Vagina (tissue), 2 donors: Measurements from ENCODE around the gene CCDC92B. TPM values are rescaled to one million over a fixed set of nuclear protein-coding genes. Genes with fewer than 3 reads are reported as not detected.
"Not testable (repeated sequence)": the region's sequence is repeated elsewhere in the genome, so short reads cannot be mapped to it uniquely, and the experiment has no call there.

Source experiments
- DNase-seq, 2 donors: peaks; one replicate each; pipeline ENCODE4 v3.0.0-alpha.2; 2017; ENCODE audit errors: extremely low spot score in 2 of 2
- H3K27ac ChIP-seq: fragments of 200-600 bp; sonication (generic); one replicate; pipeline ENCODE4 v1.5.1; 2019
- H3K27me3 ChIP-seq: fragments of 200-600 bp; sonication (generic); one replicate; pipeline ENCODE4 v1.5.1; 2019
- H3K36me3 ChIP-seq, 2 donors: fragments of 200-600 bp; sonication (generic); one replicate each; pipeline ENCODE4 v1.5.1; 2017 to 2019
- H3K4me1 ChIP-seq: fragments of 200-600 bp; sonication (generic); one replicate; pipeline ENCODE4 v1.5.1; 2019
- H3K4me3 ChIP-seq, 2 donors: fragments of 200-600 bp; sonication (generic); 1 replicate in 1 of 2; 2 replicates in 1 of 2; pipeline ENCODE4 v1.5.1; 2016 to 2019
- H3K9me3 ChIP-seq: fragments of 200-600 bp; sonication (generic); one replicate; pipeline ENCODE4 v1.5.1; 2019
- CTCF ChIP-seq, 3 experiments: fragments of 450-650 bp in 2 of 3; fragments of 200-600 bp in 1 of 3; sonication (generic) in 1 of 3; IDR thresholded peaks; one replicate each; pipeline ENCODE4 v1.5.1; 2017 to 2019; ENCODE audit warnings: antibody characterized with exemption in 3 of 3, mild to moderate bottlenecking in 2 of 3, moderate library complexity in 2 of 3
- POLR2A ChIP-seq, 2 donors: fragments of 450-650 bp; IDR thresholded peaks; one replicate each; pipeline ENCODE4 v1.6.1; 2017; ENCODE audit warnings: antibody characterized with exemption in 2 of 2, mild to moderate bottlenecking in 2 of 2, moderate library complexity in 2 of 2
- POLR2AphosphoS5 ChIP-seq, 2 donors: sonication (generic); formaldehyde crosslinking; IDR thresholded peaks; one replicate each; pipeline ENCODE4 v1.9.0; 2017; ENCODE audit warnings: antibody characterized with exemption in 2 of 2, mild to moderate bottlenecking in 2 of 2, low read depth in 1 of 2; ENCODE audit not compliant: insufficient read depth in 1 of 2
- intact Hi-C: fragments of 100-400 bp; cut with DNase I; formaldehyde crosslinking; loops from one replicate; pipeline ENCODE4 v1.15.1; 2023
- total RNA-seq: library from RNA; depleted of rRNA; stranded (reverse); fragments of >200 nt; gene quantifications from one replicate; pipeline ENCODE4 v1.2.3, GENCODE V29; 2016

CCDC92B gene
- total RNA-seq, 1 donor from 2014 or later, result 0.25 TPM

- H3K4me1 ChIP-seq, result peaks cover 10% of the 10 kb centered on the region
- DNase-seq, result no peak
- H3K36me3 ChIP-seq, result peaks cover 0 to 62% of the 10 kb centered on the region in 2 donors
- TF ChIP-seq POLR2A (IDR thresholded peaks at IDR 0.05) (no peak), POLR2AphosphoS5 (IDR thresholded peaks at IDR 0.05; ENCODE audit: insufficient read depth in 1 of 2, low read depth in 1 of 2) (no peak), CTCF (IDR thresholded peaks at IDR 0.05) (no peak)
- intact Hi-C loops, result no loop called here
- no peak overlapping the region for H3K27ac ChIP-seq
- H3K9me3 ChIP-seq, result no peaks in the 10 kb centered on the region
- H3K27me3 ChIP-seq, result no peaks in the 10 kb centered on the region
- no peak overlapping the region for H3K4me3 ChIP-seq
These were observed 47.3 kb downstream of the CCDC92B start for GRCh38 chr17:2701996-2702741.

- H3K4me1 ChIP-seq, result peaks cover 6% of the 10 kb centered on the region
- no peak overlapping the region for H3K4me3 ChIP-seq
- H3K36me3 ChIP-seq, result peaks cover 0 to 70% of the 10 kb centered on the region in 2 donors
- H3K9me3 ChIP-seq, result no peaks in the 10 kb centered on the region
- DNase-seq, result no peak
- intact Hi-C loops, result no loop called here
- H3K27ac ChIP-seq, result no peak overlapping the region
- no peaks in the 10 kb centered on the region for H3K27me3 ChIP-seq
- TF ChIP-seq POLR2AphosphoS5 (IDR thresholded peaks at IDR 0.05; ENCODE audit: insufficient read depth in 1 of 2, low read depth in 1 of 2) (no peak), POLR2A (IDR thresholded peaks at IDR 0.05) (no peak), CTCF (IDR thresholded peaks at IDR 0.05) (no peak)
These were observed 48.1 kb downstream of the CCDC92B start for GRCh38 chr17:2701161-2701995.

GRCh38 chr17:2700491-2701141 lies 48.8 kb downstream of the CCDC92B start:
- H3K27ac ChIP-seq, result no peak overlapping the region
- TF ChIP-seq POLR2AphosphoS5 (IDR thresholded peaks at IDR 0.05; ENCODE audit: insufficient read depth in 1 of 2, low read depth in 1 of 2) (no peak), CTCF (IDR thresholded peaks at IDR 0.05) (no peak), POLR2A (IDR thresholded peaks at IDR 0.05) (no peak)
- intact Hi-C loops, result no loop called here
- H3K9me3 ChIP-seq, result no peaks in the 10 kb centered on the region
- no peaks in the 10 kb centered on the region for H3K27me3 ChIP-seq
- H3K36me3 ChIP-seq, result peaks cover 0 to 78% of the 10 kb centered on the region in 2 donors
- H3K4me3 ChIP-seq, result no peak overlapping the region
- no peak for DNase-seq
- peaks cover under 1% of the 10 kb centered on the region for H3K4me1 ChIP-seq

GRCh38 chr17:2700030-2700490 lies 49.4 kb downstream of the CCDC92B start:
- Histone ChIP-seq H3K4me3 (no peak overlapping the region), H3K36me3 (peaks cover 0 to 83% of the 10 kb centered on the region in 2 donors), H3K27ac (no peak overlapping the region), H3K27me3 (no peaks in the 10 kb centered on the region), H3K4me1 (no peaks in the 10 kb centered on the region), H3K9me3 (no peaks in the 10 kb centered on the region)
- intact Hi-C loops, result no loop called here
- TF ChIP-seq POLR2A (IDR thresholded peaks at IDR 0.05), result no peak
- TF ChIP-seq POLR2AphosphoS5 (IDR thresholded peaks at IDR 0.05; ENCODE audit: insufficient read depth in 1 of 2, low read depth in 1 of 2), result no peak
- TF ChIP-seq CTCF (IDR thresholded peaks at IDR 0.05), result no peak
- no peak for DNase-seq

GRCh38 chr17:2699216-2699805 lies 50.1 kb downstream of the CCDC92B start:
- H3K36me3 ChIP-seq, result peaks cover 0 to 91% of the 10 kb centered on the region in 2 donors

More at GRCh38 chr17:2699216-2699805, 50.1 kb downstream of the CCDC92B start:
- H3K4me1 ChIP-seq, H3K27ac ChIP-seq, H3K27me3 ChIP-seq, H3K4me3 ChIP-seq, H3K9me3 ChIP-seq, DNase-seq, intact Hi-C loops: not testable (repeated sequence)
